Mucosa of descending colon (tissue), 3 donors: ENCODE data around the gene COL19A1. TPM values are rescaled to one million over a fixed set of nuclear protein-coding genes. Genes with fewer than 3 reads are reported as not detected.

ENCODE experiments used
- ATAC-seq: fragments of 200-7000 bp; cut with Tn5 transposase; one replicate; pipeline ENCODE4 v1.9.1; 2020; ENCODE audit warnings: mild to moderate bottlenecking, moderate library complexity
- DNase-seq, 3 donors: peaks; one replicate each; pipeline ENCODE4 v3.0.0-alpha.2; 2020
- H3K36me3 ChIP-seq: fragments of 200-600 bp; one replicate; pipeline ENCODE4 v1.8.0; 2021; ENCODE audit warnings: low read depth, mild to moderate bottlenecking
- H3K4me1 ChIP-seq: fragments of 200-600 bp; one replicate; pipeline ENCODE4 v1.8.0; 2021; ENCODE audit warnings: low read depth, mild to moderate bottlenecking
- H3K4me3 ChIP-seq: fragments of 200-600 bp; one replicate; pipeline ENCODE4 v1.8.0; 2021; ENCODE audit warnings: mild to moderate bottlenecking
- H3K9me3 ChIP-seq: fragments of 200-600 bp; one replicate; pipeline ENCODE4 v1.8.0; 2021; ENCODE audit warnings: mild to moderate bottlenecking
- CTCF ChIP-seq: fragments of 200-600 bp; IDR thresholded peaks from one replicate; pipeline ENCODE4 v1.8.0; 2022; ENCODE audit warnings: antibody characterized with exemption, mild to moderate bottlenecking
- intact Hi-C, 2 donors: fragments of 100-400 bp; cut with DNase I in 1 of 2; cut with micrococcal nuclease in 1 of 2; formaldehyde crosslinking; loops; one replicate each; pipeline versions ENCODE4 v1.11.0 to v1.11.1; 2022; cut with DNase I, micrococcal nuclease
- total RNA-seq, 3 donors: library from RNA; stranded (reverse); fragmentation: NEBNext Ultra II Directional in 2 of 3; extraction: Animal tissue kit (Norgen Biotek cat#: 25700) in 2 of 3; gene quantifications; one replicate each; pipeline versions ENCODE4 v1.2.1 to v1.2.4, GENCODE V29; 2021 to 2023
- donor health status: DM: no; HTN: no; CAD: no; lungs with moderate emphysema.
- donor health status: DM: no; HTN: no; CAD: no.
- donor health status: DM: no; HTN: yes; CAD: no.

COL19A1 gene
- total RNA-seq, 3 donors from 2014 or later: 0.19 to 0.49 (median 0.24) TPM

- Histone ChIP-seq H3K9me3 (no peaks in the 10 kb centered on the region), H3K4me1 (no peaks in the 10 kb centered on the region), H3K4me3 (no peak overlapping the region), H3K36me3 (no peaks in the 10 kb centered on the region)
- intact Hi-C loops: no loop called here
- ATAC-seq: peak; percentile 46
- no peak for TF ChIP-seq CTCF
- no peak for DNase-seq
Observed at GRCh38 chr6:70080443-70081070, 214.2 kb downstream of the COL19A1 start.

GRCh38 chr6:70082830-70083229 lies 216.5 kb downstream of the COL19A1 start:
- intact Hi-C loops: no loop called here
- H3K4me1 ChIP-seq: no peaks in the 10 kb centered on the region
- H3K4me3 ChIP-seq: no peak overlapping the region
- H3K9me3 ChIP-seq: no peaks in the 10 kb centered on the region
- no peak for ATAC-seq
- no peak for DNase-seq
- no peaks in the 10 kb centered on the region for H3K36me3 ChIP-seq
- TF ChIP-seq CTCF: no peak

- no peak for TF ChIP-seq CTCF
Observed at GRCh38 chr6:70086806-70087205, 220.4 kb downstream of the COL19A1 start.

GRCh38 chr6:70094156-70094555 lies 227.8 kb downstream of the COL19A1 start:
- DNase-seq (no peak), ATAC-seq (no peak)
- Histone ChIP-seq H3K4me1 (no peaks in the 10 kb centered on the region), H3K36me3 (no peaks in the 10 kb centered on the region), H3K9me3 (no peaks in the 10 kb centered on the region), H3K4me3 (no peak overlapping the region)
- TF ChIP-seq CTCF: no peak
- intact Hi-C loops: no loop called here

More at GRCh38 chr6:70086806-70087205, 220.4 kb downstream of the COL19A1 start:
- intact Hi-C loops: no loop called here
- Histone ChIP-seq H3K4me3 (no peak overlapping the region), H3K9me3 (no peaks in the 10 kb centered on the region), H3K4me1 (no peaks in the 10 kb centered on the region), H3K36me3 (no peaks in the 10 kb centered on the region)
- ATAC-seq: no peak
- DNase-seq: no peak

GRCh38 chr6:70099732-70100131 lies 233.4 kb downstream of the COL19A1 start:
- H3K36me3 ChIP-seq: no peaks in the 10 kb centered on the region
- TF ChIP-seq CTCF: no peak
- no peak for DNase-seq
- H3K9me3 ChIP-seq: no peaks in the 10 kb centered on the region
- intact Hi-C loops: no loop called here
- no peaks in the 10 kb centered on the region for H3K4me1 ChIP-seq
- ATAC-seq: no peak
- H3K4me3 ChIP-seq: no peak overlapping the region

- DNase-seq: no peak
- no peak for ATAC-seq
- no peak for TF ChIP-seq CTCF
Observed at GRCh38 chr6:70103798-70104197, 237.4 kb downstream of the COL19A1 start.

More at GRCh38 chr6:70103798-70104197, 237.4 kb downstream of the COL19A1 start:
- no peaks in the 10 kb centered on the region for H3K4me1 ChIP-seq
- no peaks in the 10 kb centered on the region for H3K9me3 ChIP-seq
- H3K36me3 ChIP-seq: no peaks in the 10 kb centered on the region
- intact Hi-C loops: no loop called here
- no peak overlapping the region for H3K4me3 ChIP-seq
